Endothelial cell of umbilical vein (primary cell): ENCODE data around the gene RAPGEF4.

ENCODE experiments used
- EZH2 ChIP-seq: IDR thresholded peaks from 2 replicates; pipeline ENCODE4 v1.6.1; 2012; ENCODE audit warnings: borderline replicate concordance, low read depth, mild to moderate bottlenecking, moderate library complexity, low read length, inconsistent platforms; ENCODE audit not compliant: severe bottlenecking
- GATA2 ChIP-seq: IDR thresholded peaks from 2 replicates; pipeline ENCODE4 v1.7.0; 2011; ENCODE audit warnings: low read depth, mild to moderate bottlenecking, moderate library complexity, mixed read lengths, low read length; ENCODE audit not compliant: insufficient read length, insufficient read depth
- JUN ChIP-seq: IDR thresholded peaks from 2 replicates; pipeline ENCODE4 v1.6.1; 2011; ENCODE audit warnings: borderline replicate concordance, low read depth; ENCODE audit not compliant: insufficient read length, insufficient read depth
- MAX ChIP-seq: IDR thresholded peaks from 2 replicates; pipeline ENCODE4 v1.6.1; 2011; ENCODE audit not compliant: insufficient read depth, insufficient read length
- MYC ChIP-seq: IDR thresholded peaks from one replicate; pipeline ENCODE4 v1.6.1; 2011; ENCODE audit warnings: mild to moderate bottlenecking, low read depth, low read length
- POLR2A ChIP-seq: IDR thresholded peaks from 2 replicates; pipeline ENCODE4 v1.6.1; 2012; ENCODE audit warnings: low read depth, mild to moderate bottlenecking, control low read depth, low read length
- POLR2AphosphoS5 ChIP-seq: IDR thresholded peaks from 2 replicates; pipeline ENCODE4 v1.6.1; 2012; ENCODE audit warnings: low read depth, mild to moderate bottlenecking, control low read depth, low read length, moderate library complexity; ENCODE audit not compliant: insufficient read depth
- TF ChIP-seq, protein P1 (sequence below), 2 donors: IDR thresholded peaks; 1 replicate in 1 of 2; 2 replicates in 1 of 2; pipeline ENCODE4 v1.5.1; 2011; ENCODE audit warnings: low read length in 2 of 2, mild to moderate bottlenecking in 2 of 2, moderate library complexity in 2 of 2, control low read depth in 1 of 2, inconsistent platforms in 1 of 2, low read depth in 1 of 2; ENCODE audit not compliant: insufficient read depth in 1 of 2; ENCODE audit errors: extremely low read depth in 1 of 2

GRCh38 chr2:172928756-172929155 is 193.1 kb downstream of the RAPGEF4 start:
- TF ChIP-seq POLR2A: no peak
- TF ChIP-seq, protein P1, sequence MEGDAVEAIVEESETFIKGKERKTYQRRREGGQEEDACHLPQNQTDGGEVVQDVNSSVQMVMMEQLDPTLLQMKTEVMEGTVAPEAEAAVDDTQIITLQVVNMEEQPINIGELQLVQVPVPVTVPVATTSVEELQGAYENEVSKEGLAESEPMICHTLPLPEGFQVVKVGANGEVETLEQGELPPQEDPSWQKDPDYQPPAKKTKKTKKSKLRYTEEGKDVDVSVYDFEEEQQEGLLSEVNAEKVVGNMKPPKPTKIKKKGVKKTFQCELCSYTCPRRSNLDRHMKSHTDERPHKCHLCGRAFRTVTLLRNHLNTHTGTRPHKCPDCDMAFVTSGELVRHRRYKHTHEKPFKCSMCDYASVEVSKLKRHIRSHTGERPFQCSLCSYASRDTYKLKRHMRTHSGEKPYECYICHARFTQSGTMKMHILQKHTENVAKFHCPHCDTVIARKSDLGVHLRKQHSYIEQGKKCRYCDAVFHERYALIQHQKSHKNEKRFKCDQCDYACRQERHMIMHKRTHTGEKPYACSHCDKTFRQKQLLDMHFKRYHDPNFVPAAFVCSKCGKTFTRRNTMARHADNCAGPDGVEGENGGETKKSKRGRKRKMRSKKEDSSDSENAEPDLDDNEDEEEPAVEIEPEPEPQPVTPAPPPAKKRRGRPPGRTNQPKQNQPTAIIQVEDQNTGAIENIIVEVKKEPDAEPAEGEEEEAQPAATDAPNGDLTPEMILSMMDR (IDR thresholded peaks at IDR 0.05; ENCODE audit: extremely low read depth in 1 of 2, insufficient read depth in 1 of 2, low read depth in 1 of 2, low read length in 2 of 2): no peak
- TF ChIP-seq EZH2: no peak
- TF ChIP-seq GATA2: no peak
- no peak for TF ChIP-seq POLR2AphosphoS5
- TF ChIP-seq MYC: no peak
- no peak for TF ChIP-seq MAX
- no peak for TF ChIP-seq JUN
